ENCODE results near the gene RBP5. TPM values are rescaled to one million over a fixed set of nuclear protein-coding genes. Genes with fewer than 3 reads are reported as not detected.

The RBP5 gene
- total RNA-seq, 1 donor from 2014 or later: 0.65 TPM

DNA sequence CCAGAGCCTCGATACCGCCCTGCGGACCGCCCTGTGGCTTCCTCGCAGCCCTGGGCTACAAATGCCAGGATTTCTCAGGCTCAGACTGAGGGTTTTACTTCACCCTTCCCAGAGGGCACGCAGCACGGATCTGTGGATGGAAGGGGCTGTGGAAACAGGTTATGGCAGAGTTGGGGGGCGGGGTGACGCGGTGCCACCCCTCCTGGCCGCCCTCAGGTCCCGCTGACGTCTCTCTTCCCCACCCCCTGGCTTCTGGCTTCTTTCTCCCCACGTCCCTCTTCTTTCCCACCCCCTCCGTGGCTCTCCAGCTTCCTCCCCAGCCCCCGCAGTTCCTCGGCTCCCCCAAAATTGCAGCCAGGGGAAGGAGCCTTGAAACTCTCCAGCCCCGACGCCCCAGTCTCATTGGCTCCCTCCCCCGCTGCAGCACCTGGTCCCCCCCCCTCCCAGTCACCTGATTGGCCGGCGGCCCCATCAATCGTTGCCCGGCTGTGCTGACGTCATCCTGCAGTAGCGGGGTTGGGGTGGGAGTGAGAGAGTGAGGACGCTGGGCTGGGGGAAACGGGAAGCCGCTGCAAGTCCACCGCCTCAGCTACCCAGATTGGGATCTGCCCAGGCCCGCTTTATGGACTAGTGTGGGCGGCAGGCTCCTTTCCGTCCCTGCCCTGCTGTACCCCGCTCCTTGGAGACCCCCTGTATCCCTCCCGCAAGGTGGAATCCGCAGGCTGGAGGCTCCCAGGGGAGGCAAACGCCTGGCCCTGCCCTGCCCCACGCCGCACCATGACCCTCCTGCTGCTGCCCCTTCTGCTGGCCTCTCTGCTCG is 1.4 kb upstream of the RBP5 start, which contains the start of gene CLSTN3:
Gene CLSTN3, plus strand, starts transcription at position 500 of the 820 bp plus-strand sequence. Its CDS starts 278 bp downstream, at position 778.
- peak within 1 kb of the TSS; percentile 76 for H3K27ac Mint-ChIP-seq (ENCODE audit: unreplicated experiment)
- peak within 1 kb of the TSS; percentile 92 for H3K4me3 Mint-ChIP-seq
- H3K36me3 Mint-ChIP-seq (ENCODE audit: low read depth): peaks cover 3% of the 10 kb centered on the region
- peak; percentile 72 for DNase-seq (ENCODE audit: low read depth, low spot score)
- H3K27me3 Mint-ChIP-seq (ENCODE audit: low read depth): peaks cover 24% of the 10 kb centered on the region
- H3K9me3 Mint-ChIP-seq: no peaks in the 10 kb centered on the region
- H3K4me1 Mint-ChIP-seq: peaks cover 25% of the 10 kb centered on the region
- TF ChIP-seq, protein P1, sequence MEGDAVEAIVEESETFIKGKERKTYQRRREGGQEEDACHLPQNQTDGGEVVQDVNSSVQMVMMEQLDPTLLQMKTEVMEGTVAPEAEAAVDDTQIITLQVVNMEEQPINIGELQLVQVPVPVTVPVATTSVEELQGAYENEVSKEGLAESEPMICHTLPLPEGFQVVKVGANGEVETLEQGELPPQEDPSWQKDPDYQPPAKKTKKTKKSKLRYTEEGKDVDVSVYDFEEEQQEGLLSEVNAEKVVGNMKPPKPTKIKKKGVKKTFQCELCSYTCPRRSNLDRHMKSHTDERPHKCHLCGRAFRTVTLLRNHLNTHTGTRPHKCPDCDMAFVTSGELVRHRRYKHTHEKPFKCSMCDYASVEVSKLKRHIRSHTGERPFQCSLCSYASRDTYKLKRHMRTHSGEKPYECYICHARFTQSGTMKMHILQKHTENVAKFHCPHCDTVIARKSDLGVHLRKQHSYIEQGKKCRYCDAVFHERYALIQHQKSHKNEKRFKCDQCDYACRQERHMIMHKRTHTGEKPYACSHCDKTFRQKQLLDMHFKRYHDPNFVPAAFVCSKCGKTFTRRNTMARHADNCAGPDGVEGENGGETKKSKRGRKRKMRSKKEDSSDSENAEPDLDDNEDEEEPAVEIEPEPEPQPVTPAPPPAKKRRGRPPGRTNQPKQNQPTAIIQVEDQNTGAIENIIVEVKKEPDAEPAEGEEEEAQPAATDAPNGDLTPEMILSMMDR (conservative IDR thresholded peaks at IDR 0.05): no peak

DNA sequence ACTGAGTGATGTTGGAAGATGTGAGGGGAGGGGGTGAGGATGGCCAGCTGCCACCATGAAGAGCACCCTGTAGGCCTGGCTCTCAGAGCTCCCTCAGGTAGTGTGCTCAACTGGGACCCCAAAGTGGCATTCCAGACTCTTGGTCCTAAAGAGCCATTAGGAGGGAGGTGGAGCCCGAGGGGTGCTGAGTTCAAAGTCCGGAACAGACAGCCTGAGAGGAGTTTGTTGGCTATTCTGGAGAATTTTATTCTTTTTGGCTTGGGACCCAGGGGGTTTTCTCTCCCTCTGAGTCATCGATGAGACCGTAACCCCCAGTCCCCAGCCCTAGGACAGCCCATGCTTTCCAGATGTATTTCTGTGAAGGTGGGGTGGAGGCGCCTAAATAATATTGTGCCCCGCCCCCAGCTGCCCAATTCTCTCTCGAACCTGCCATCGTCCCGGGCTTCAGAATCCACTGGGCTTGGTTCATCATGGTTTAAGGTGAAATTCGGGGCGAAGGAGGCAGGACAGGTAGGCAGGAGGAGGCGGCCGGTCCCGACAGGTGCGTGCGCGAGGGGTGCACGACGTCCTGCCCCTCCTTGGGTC is 690 bp upstream of the RBP5 start:
- Mint-ChIP-seq H3K36me3 (ENCODE audit: low read depth) (peaks cover 3% of the 10 kb centered on the region), H3K4me1 (peaks cover 26% of the 10 kb centered on the region), H3K27ac (ENCODE audit: unreplicated experiment) (no peak overlapping the region), H3K9me3 (no peaks in the 10 kb centered on the region), H3K27me3 (ENCODE audit: low read depth) (peaks cover 24% of the 10 kb centered on the region), H3K4me3 (peak overlapping the region; percentile 92)
- TF ChIP-seq, protein P1 (conservative IDR thresholded peaks at IDR 0.05): no peak
- no peak for DNase-seq (ENCODE audit: low read depth, low spot score)

DNA sequence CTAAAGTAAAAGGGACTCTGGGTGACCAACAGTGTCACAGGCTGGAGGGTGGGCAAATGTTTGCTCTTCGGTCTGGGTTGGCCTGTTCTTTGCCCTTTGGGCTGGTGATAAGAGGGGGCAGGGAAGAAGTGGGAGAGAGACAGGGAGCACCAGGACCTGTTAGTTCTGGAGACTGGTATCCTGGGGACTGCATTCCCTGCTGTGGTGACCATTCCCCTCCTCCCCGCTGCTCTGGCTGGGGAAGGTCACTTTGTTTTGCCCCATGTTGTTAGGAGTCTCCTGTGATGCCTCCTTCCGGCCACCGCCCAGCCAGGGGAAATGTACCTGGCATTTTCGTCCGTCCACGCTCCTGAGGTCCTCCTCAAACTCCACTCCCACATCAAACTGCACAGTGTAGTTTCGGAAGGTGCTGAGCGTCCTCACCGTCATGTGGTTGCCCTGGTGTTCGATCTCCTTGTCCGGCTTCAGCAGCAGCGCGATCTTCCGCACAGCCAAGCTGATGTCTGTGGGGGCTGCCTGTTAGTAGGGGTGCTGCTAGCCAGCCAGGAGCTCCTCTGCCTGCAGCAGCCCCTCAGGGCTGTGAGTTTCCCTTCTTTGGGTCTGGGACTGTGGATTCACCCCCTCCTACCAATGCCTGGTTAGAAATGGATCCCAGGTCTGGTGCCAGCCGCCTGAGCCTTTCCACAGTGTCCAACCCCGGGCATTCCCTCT is 618 bp downstream of the RBP5 start:
- Mint-ChIP-seq H3K4me3 (peak overlapping the region; percentile 92), H3K27ac (ENCODE audit: unreplicated experiment) (no peak overlapping the region), H3K4me1 (peaks cover 39% of the 10 kb centered on the region), H3K27me3 (ENCODE audit: low read depth) (peaks cover 24% of the 10 kb centered on the region), H3K9me3 (no peaks in the 10 kb centered on the region), H3K36me3 (ENCODE audit: low read depth) (no peaks in the 10 kb centered on the region)
- TF ChIP-seq, protein P1 (conservative IDR thresholded peaks at IDR 0.05): no peak
- no peak for DNase-seq (ENCODE audit: low read depth, low spot score)

DNA sequence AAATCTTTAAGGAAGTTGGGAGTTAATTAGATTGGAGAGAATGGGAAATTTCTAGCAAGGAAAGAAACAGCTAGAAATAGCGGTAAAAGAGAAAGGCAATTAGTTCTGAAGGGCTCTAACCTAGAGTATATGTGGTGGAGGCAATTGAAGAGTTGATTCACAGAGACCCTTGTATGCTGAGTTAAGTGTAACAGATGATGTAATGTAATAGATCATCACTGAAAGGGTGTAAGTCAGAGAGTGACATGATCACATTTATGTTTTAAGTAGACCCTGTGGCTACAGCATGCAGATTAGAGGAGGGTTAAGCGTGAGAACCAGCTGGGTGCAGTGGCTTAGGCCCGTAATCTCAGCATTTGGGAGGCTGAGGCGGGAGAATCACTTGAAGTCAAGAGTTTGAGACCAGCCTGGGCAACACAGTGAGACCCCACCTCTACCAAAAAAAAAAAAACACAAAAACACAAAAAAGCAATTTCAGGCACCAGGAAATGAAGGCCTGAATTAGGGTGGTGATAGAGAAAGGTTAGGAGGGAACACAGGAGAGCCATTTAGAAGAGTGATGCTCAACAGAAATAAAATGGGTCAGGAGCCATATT is 3.0 kb downstream of the RBP5 start:
- no peaks in the 10 kb centered on the region for H3K9me3 Mint-ChIP-seq
- peak overlapping the region; percentile 10 for H3K4me3 Mint-ChIP-seq
- TF ChIP-seq, protein P1 (conservative IDR thresholded peaks at IDR 0.05): no peak
- peaks cover 21% of the 10 kb centered on the region for H3K27me3 Mint-ChIP-seq (ENCODE audit: low read depth)
- no peak for DNase-seq (ENCODE audit: low read depth, low spot score)
- H3K4me1 Mint-ChIP-seq: peaks cover 18% of the 10 kb centered on the region
- no peak overlapping the region for H3K27ac Mint-ChIP-seq (ENCODE audit: unreplicated experiment)
- no peaks in the 10 kb centered on the region for H3K36me3 Mint-ChIP-seq (ENCODE audit: low read depth)

DNA sequence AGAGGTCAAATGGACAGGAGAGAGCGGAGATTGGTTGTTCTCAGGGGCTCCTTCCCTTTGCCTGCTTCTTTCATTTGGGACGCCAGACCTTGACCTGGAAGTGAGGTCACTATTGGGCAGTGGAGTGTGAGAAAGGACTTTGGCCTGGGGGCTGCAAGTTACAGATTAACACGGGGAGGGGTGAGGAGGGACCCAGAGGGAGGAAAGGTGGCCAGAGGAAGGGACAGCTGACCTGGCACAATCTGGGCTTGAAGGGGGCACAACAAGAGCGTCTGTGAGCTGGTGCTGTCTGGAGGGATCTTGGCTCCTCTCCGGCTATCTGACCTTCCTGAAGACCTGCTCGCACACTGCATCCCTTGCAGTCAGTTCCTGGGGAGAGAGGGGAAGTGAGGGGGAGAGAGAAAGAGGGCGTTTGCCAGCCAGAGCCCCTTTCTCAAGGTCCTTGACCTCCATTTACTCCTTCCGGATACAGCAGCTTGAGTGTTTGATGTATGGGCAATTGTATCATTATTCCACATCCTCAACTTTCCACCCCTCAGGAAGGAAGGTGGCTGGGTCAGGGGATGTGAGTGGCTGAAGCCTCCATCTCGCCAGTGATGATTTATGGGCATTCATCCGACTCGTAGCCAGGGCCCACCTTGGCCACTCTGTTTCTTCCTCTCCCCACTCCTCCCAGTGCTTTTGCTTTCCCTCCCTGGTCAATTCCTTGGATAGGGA is 4.7 kb downstream of the RBP5 start:
- DNase-seq (ENCODE audit: low read depth, low spot score): no peak
- no peak overlapping the region for H3K27ac Mint-ChIP-seq (ENCODE audit: unreplicated experiment)
- no peak overlapping the region for H3K4me3 Mint-ChIP-seq
- TF ChIP-seq, protein P1 (conservative IDR thresholded peaks at IDR 0.05): no peak
- peaks cover 16% of the 10 kb centered on the region for H3K27me3 Mint-ChIP-seq (ENCODE audit: low read depth)
- no peaks in the 10 kb centered on the region for H3K9me3 Mint-ChIP-seq
- H3K36me3 Mint-ChIP-seq (ENCODE audit: low read depth): no peaks in the 10 kb centered on the region
- H3K4me1 Mint-ChIP-seq: peaks cover 14% of the 10 kb centered on the region
